MCF 10A (cell line): ENCODE results near the gene KRTAP12-2. TPM values are rescaled to one million over a fixed set of nuclear protein-coding genes. Genes with fewer than 3 reads are reported as not detected.
A peak's percentile ranks its signal among the peaks of the same experiment; 100 is the strongest.

Experiments
- Bru-seq: library from RNA; stranded (reverse); fragments of 400-500 nt; gene quantifications from one replicate; lab custom pipeline; 2021; lab: Mats Ljungman, UMichigan
- BruChase-seq, 2 experiments: library from RNA; stranded (reverse); fragments of 400-500 nt; gene quantifications; one replicate each; lab custom pipeline; 2021; lab: Mats Ljungman, UMichigan
- BruUV-seq: library from RNA; stranded (reverse); fragments of 400-500 nt; replicated peaks from 2 replicates; lab custom pipeline; 2021; lab: Mats Ljungman, UMichigan
- CTCF ChIA-PET: fragments of 300-600 bp; sonication (Branson Sonifier 250); formaldehyde crosslinking; extraction: SDS; loops from one replicate; lab custom pipeline; 2021; ENCODE audit warnings: antibody characterized with exemption, inconsistent platforms; lab: Yijun Ruan, JAX
- POLR2A ChIA-PET: fragments of 300-600, 350-650 bp; sonication (Branson Sonifier 250); formaldehyde crosslinking; extraction: SDS; loops from one replicate; lab custom pipeline; 2020; ENCODE audit warnings: antibody characterized with exemption, inconsistent platforms; lab: Yijun Ruan, JAX
- DNase-seq: peaks from one replicate; pipeline ENCODE4 v3.0.0-alpha.2; 2018; ENCODE audit not compliant: unreplicated experiment
- H3K27ac Mint-ChIP-seq: one replicate; pipeline ENCODE4 v1.8.0; 2022; ENCODE audit warnings: mild to moderate bottlenecking, low read depth, mixed read lengths; ENCODE audit not compliant: unreplicated experiment
- H3K27me3 Mint-ChIP-seq: one replicate; pipeline ENCODE4 v1.8.0; 2022; ENCODE audit warnings: mixed read lengths; ENCODE audit not compliant: insufficient read depth, unreplicated experiment
- H3K36me3 Mint-ChIP-seq: one replicate; pipeline ENCODE4 v1.8.0; 2022; ENCODE audit warnings: mild to moderate bottlenecking, moderate library complexity, mixed read lengths; ENCODE audit not compliant: insufficient read depth, unreplicated experiment
- H3K4me1 Mint-ChIP-seq: one replicate; pipeline ENCODE4 v1.8.0; 2022; ENCODE audit warnings: mixed read lengths; ENCODE audit not compliant: insufficient read depth, unreplicated experiment
- H3K4me3 Mint-ChIP-seq: one replicate; pipeline ENCODE4 v1.8.0; 2022; ENCODE audit warnings: mild to moderate bottlenecking, moderate library complexity, mixed read lengths; ENCODE audit not compliant: unreplicated experiment
- H3K9me3 Mint-ChIP-seq: one replicate; pipeline ENCODE4 v1.8.0; 2022; ENCODE audit warnings: mixed read lengths; ENCODE audit not compliant: unreplicated experiment
- CTCF ChIP-seq: fragments of 200-600 bp; IDR thresholded peaks from one replicate; pipeline ENCODE4 v1.8.0; 2022; ENCODE audit warnings: antibody characterized with exemption, mild to moderate bottlenecking; ENCODE audit not compliant: unreplicated experiment
- intact Hi-C: fragments of 100-400 bp; cut with micrococcal nuclease; formaldehyde crosslinking; loops from 2 replicates; pipeline ENCODE4 v1.14.1; 2022
- long read RNA-seq: library from polyadenylated mRNA; stranded (forward); transcript quantifications from one replicate; pipeline ENCODE4 v2.0.0, GENCODE V29; 2022
- total RNA-seq: library from RNA; stranded (reverse); gene quantifications from 2 replicates; pipeline ENCODE4 v1.2.3, GENCODE V29; 2022

The KRTAP12-2 gene
- total RNA-seq: not detected in 2 replicates
- not detected for Bru-seq, nascent RNA
- not detected for BruChase-seq, experiment 1, labeled RNA remaining after a 6-hour chase
- not detected for BruChase-seq, experiment 2, labeled RNA remaining after a 2-hour chase
- long read RNA-seq: 0 reads

GRCh38 chr21:44666401-44667320, at the start of gene KRTAP12-2:
Gene KRTAP12-2, minus strand, starts transcription at chr21:44666927. Its CDS starts 41 bp downstream, at chr21:44666886.
- Mint-ChIP-seq H3K36me3 (no peaks in the 10 kb centered on the region), H3K27ac (no peak within 1 kb of the TSS), H3K4me1 (peaks cover 14% of the 10 kb centered on the region), H3K4me3 (no peak within 1 kb of the TSS), H3K27me3 (peaks cover 49% of the 10 kb centered on the region), H3K9me3 (peaks cover 8% of the 10 kb centered on the region)
- TF ChIP-seq CTCF: no peak
- no TSS peak for BruUV-seq
- CTCF ChIA-PET: interaction anchor here (0.6 to 1.0 kb wide), 4 partner anchors 47 to 156 kb away, joined by 3 to 4 read pairs (median 3); partner anchors contain the start of gene UBE2G2
- DNase-seq: peak; percentile 72
- intact Hi-C loops: no loop called here
- POLR2A ChIA-PET: interaction anchor here (0.6 to 1.4 kb wide), 3 partner anchors 16 to 463 kb away, joined by 3 to 4 read pairs (median 4); no protein-coding TSS in a partner anchor

- Mint-ChIP-seq H3K4me3 (no peak overlapping the region), H3K4me1 (no peaks in the 10 kb centered on the region)
- CTCF ChIA-PET: interaction anchor here (1.2 kb wide), 1 partner anchor 12 kb away, joined by 3 read pairs; no protein-coding TSS in a partner anchor
Measured at GRCh38 chr21:44714905-44715304, 48.2 kb upstream of the KRTAP12-2 start.

GRCh38 chr21:44713846-44714245, 47.1 kb upstream of the KRTAP12-2 start:
- ChIA-PET CTCF (interaction anchor here (1.2 kb wide), 1 partner anchor 29 kb away, joined by 6 read pairs; no protein-coding TSS in a partner anchor), POLR2A (no interaction called here)
- Mint-ChIP-seq H3K4me1 (no peaks in the 10 kb centered on the region), H3K27me3 (peaks cover 73% of the 10 kb centered on the region), H3K27ac (no peak overlapping the region), H3K4me3 (no peak overlapping the region), H3K36me3 (no peaks in the 10 kb centered on the region), H3K9me3 (no peaks in the 10 kb centered on the region)
- intact Hi-C loops: no loop called here
- no peak for DNase-seq
- TF ChIP-seq CTCF: no peak
- no TSS peak for BruUV-seq

More at GRCh38 chr21:44714905-44715304, 48.2 kb upstream of the KRTAP12-2 start:
- no peak for TF ChIP-seq CTCF
- H3K36me3 Mint-ChIP-seq: no peaks in the 10 kb centered on the region
- H3K9me3 Mint-ChIP-seq: no peaks in the 10 kb centered on the region
- POLR2A ChIA-PET: no interaction called here
- intact Hi-C loops: no loop called here
- H3K27ac Mint-ChIP-seq: no peak overlapping the region
- no peak for DNase-seq
- no TSS peak for BruUV-seq
- H3K27me3 Mint-ChIP-seq: peaks cover 73% of the 10 kb centered on the region

GRCh38 chr21:44713130-44713529, 46.4 kb upstream of the KRTAP12-2 start:
- CTCF ChIA-PET: interaction anchor here (1.2 kb wide), 1 partner anchor 29 kb away, joined by 6 read pairs; no protein-coding TSS in a partner anchor
- BruUV-seq: no TSS peak
- no peaks in the 10 kb centered on the region for H3K36me3 Mint-ChIP-seq
- no peak for TF ChIP-seq CTCF
- H3K4me3 Mint-ChIP-seq: no peak overlapping the region
- POLR2A ChIA-PET: no interaction called here
- H3K9me3 Mint-ChIP-seq: no peaks in the 10 kb centered on the region
- H3K27ac Mint-ChIP-seq: no peak overlapping the region
- DNase-seq: no peak
- intact Hi-C loops: no loop called here
- no peaks in the 10 kb centered on the region for H3K4me1 Mint-ChIP-seq
- H3K27me3 Mint-ChIP-seq: peaks cover 73% of the 10 kb centered on the region
